ENCODE data around the gene ACOXL. TPM values are rescaled to one million over a fixed set of nuclear protein-coding genes. Genes with fewer than 3 reads are reported as not detected.

The ACOXL gene
- polyA plus RNA-seq, 3 donors = 0.35 TPM; not detected in 2

- Mint-ChIP-seq H3K27ac (peak overlapping the region in 1 of 7 donors; percentile 23), H3K9me3 (peaks cover 0 to 2% (median 0%) of the 10 kb centered on the region in 7 donors), H3K4me1 (no peaks in the 10 kb centered on the region), H3K4me3 (no peak overlapping the region), H3K36me3 (no peaks in the 10 kb centered on the region), H3K27me3 (ENCODE audit: low read depth in 3 of 3) (peaks cover 0 to 4% (median 2%) of the 10 kb centered on the region in 3 donors)
- H3K36me3 ChIP-seq (replicated peaks in 1 of 2; ENCODE audit: control insufficient read depth in 1 of 2, insufficient read depth in 2 of 2, low read length in 2 of 2) = no peaks in the 10 kb centered on the region
- H3K4me3 ChIP-seq (replicated peaks in 1 of 3; ENCODE audit: low read depth in 2 of 3, low read length in 3 of 3) = no peak overlapping the region
- no peaks in the 10 kb centered on the region for H3K9me3 ChIP-seq (replicated peaks in 1 of 2; ENCODE audit: control insufficient read depth in 1 of 2, insufficient read depth in 1 of 2, low read length in 2 of 2)
- H4K20me1 ChIP-seq (ENCODE audit: insufficient read depth, low read length) = no peaks in the 10 kb centered on the region
- no peak overlapping the region for H3K9ac ChIP-seq (ENCODE audit: insufficient read depth, low read length, poor library complexity, severe bottlenecking)
- intact Hi-C loops (cut with micrococcal nuclease) = no loop called here
- 96% methylated on average over 3 of the region's 3 CpGs for WGBS (ENCODE audit: insufficient coverage)
- H3K27ac ChIP-seq (ENCODE audit: low read depth in 1 of 2, low read length in 2 of 2) = no peak overlapping the region
- no peaks in the 10 kb centered on the region for H3K27me3 ChIP-seq (ENCODE audit: control insufficient read depth in 2 of 2, insufficient read depth in 2 of 2, low read length in 2 of 2)
- no peak overlapping the region for H2AFZ ChIP-seq (ENCODE audit: insufficient read depth, low read depth, low read length, poor library complexity, severe bottlenecking)
- TF ChIP-seq CTCF (IDR thresholded peaks at IDR 0.05) = no peak
- DNase-seq = no peak
- no peaks in the 10 kb centered on the region for H3K79me2 ChIP-seq (ENCODE audit: insufficient read depth, low read length)
- H3K4me1 ChIP-seq (ENCODE audit: control insufficient read depth in 1 of 2, insufficient read depth in 2 of 2, low read length in 2 of 2) = no peaks in the 10 kb centered on the region
- H3K4me2 ChIP-seq (replicated peaks; ENCODE audit: extremely low read depth, low read length, poor library complexity, severe bottlenecking) = no peak overlapping the region
Measured at GRCh38 chr2:110904779-110905148, 172.4 kb downstream of the ACOXL start.

DNA sequence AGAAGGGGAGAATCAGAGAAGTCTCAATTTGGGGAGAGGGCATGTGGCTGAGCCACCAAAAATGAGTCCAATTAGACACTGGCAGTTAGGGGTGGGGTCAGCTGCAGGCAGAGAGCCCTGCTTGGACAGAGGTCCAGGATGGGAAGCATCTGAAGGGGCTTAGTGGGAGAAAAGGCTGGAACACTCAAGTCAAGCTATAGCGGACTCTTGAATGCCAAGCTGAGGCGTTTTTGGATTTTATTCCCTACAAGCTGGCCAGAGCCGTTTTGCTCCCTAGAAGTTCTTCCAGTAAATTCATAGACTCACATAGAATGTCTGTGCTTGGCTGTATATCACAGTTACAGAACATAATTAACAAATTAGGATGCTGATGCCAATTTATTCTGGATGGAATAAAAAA, 172.8 kb downstream of the ACOXL start:
- no peak overlapping the region for H3K4me2 ChIP-seq (replicated peaks; ENCODE audit: extremely low read depth, low read length, poor library complexity, severe bottlenecking)
- no peak for DNase-seq
- H3K36me3 ChIP-seq (replicated peaks in 1 of 2; ENCODE audit: control insufficient read depth in 1 of 2, insufficient read depth in 2 of 2, low read length in 2 of 2) = no peaks in the 10 kb centered on the region
- intact Hi-C loops (cut with micrococcal nuclease) = no loop called here
- H3K4me1 ChIP-seq (ENCODE audit: control insufficient read depth in 1 of 2, insufficient read depth in 2 of 2, low read length in 2 of 2) = no peaks in the 10 kb centered on the region
- Mint-ChIP-seq H3K9me3 (peaks cover 0 to 2% (median 0%) of the 10 kb centered on the region in 7 donors), H3K4me1 (no peaks in the 10 kb centered on the region), H3K4me3 (no peak overlapping the region), H3K27ac (no peak overlapping the region), H3K27me3 (ENCODE audit: low read depth in 3 of 3) (peaks cover 0 to 3% (median 2%) of the 10 kb centered on the region in 3 donors), H3K36me3 (no peaks in the 10 kb centered on the region)
- 100% methylated on average over 2 of the region's 3 CpGs for WGBS (ENCODE audit: insufficient coverage)
- H3K79me2 ChIP-seq (ENCODE audit: insufficient read depth, low read length) = no peaks in the 10 kb centered on the region
- no peak overlapping the region for H3K9ac ChIP-seq (ENCODE audit: insufficient read depth, low read length, poor library complexity, severe bottlenecking)
- no peak overlapping the region for H3K27ac ChIP-seq (ENCODE audit: low read depth in 1 of 2, low read length in 2 of 2)
- H3K4me3 ChIP-seq (replicated peaks in 1 of 3; ENCODE audit: low read depth in 2 of 3, low read length in 3 of 3) = no peak overlapping the region
- H3K9me3 ChIP-seq (replicated peaks in 1 of 2; ENCODE audit: control insufficient read depth in 1 of 2, insufficient read depth in 1 of 2, low read length in 2 of 2) = no peaks in the 10 kb centered on the region
- TF ChIP-seq CTCF (IDR thresholded peaks at IDR 0.05) = no peak
- H3K27me3 ChIP-seq (ENCODE audit: control insufficient read depth in 2 of 2, insufficient read depth in 2 of 2, low read length in 2 of 2) = no peaks in the 10 kb centered on the region
- no peaks in the 10 kb centered on the region for H4K20me1 ChIP-seq (ENCODE audit: insufficient read depth, low read length)
- no peak overlapping the region for H2AFZ ChIP-seq (ENCODE audit: insufficient read depth, low read depth, low read length, poor library complexity, severe bottlenecking)
